Kidney (tissue), 14 donors: Measurements from ENCODE around the gene RNF5. TPM values are rescaled to one million over a fixed set of nuclear protein-coding genes. Genes with fewer than 3 reads are reported as not detected.

Experiments used
- DNase-seq, 5 donors: peaks; one replicate each; pipeline ENCODE4 v3.0.0-alpha.2; 2013 to 2020
- FAIRE-seq: peaks from 2 replicates; lab custom pipeline; 2012; peaks lifted over from hg19 to GRCh38; lab: Jason Lieb, UNC
- H3K27ac ChIP-seq, 2 donors: one replicate each; pipeline ENCODE4 v1.7.0; 2013; ENCODE audit warnings: low read depth in 2 of 2, low read length in 2 of 2, inconsistent platforms in 1 of 2
- H3K27me3 ChIP-seq: one replicate; pipeline ENCODE4 v1.7.1; 2013; ENCODE audit warnings: low read length, inconsistent platforms; ENCODE audit not compliant: control insufficient read depth, insufficient read depth
- H3K36me3 ChIP-seq, 3 donors: one replicate each; pipeline versions ENCODE4 v1.7.0 to v1.7.1; 2013; ENCODE audit warnings: low read length in 3 of 3, control low read depth in 1 of 3, inconsistent platforms in 1 of 3; ENCODE audit not compliant: insufficient read depth in 3 of 3, control insufficient read depth in 2 of 3
- H3K4me1 ChIP-seq, 3 donors: one replicate each; pipeline versions ENCODE4 v1.7.0 to v1.7.1; 2013; ENCODE audit warnings: low read length in 3 of 3, inconsistent platforms in 1 of 3, low read depth in 1 of 3; ENCODE audit not compliant: control insufficient read depth in 2 of 3, insufficient read depth in 2 of 3
- H3K4me3 ChIP-seq, 3 donors: one replicate each; pipeline versions ENCODE4 v1.7.0 to v1.8.1; 2013; ENCODE audit warnings: low read length in 3 of 3, control low read depth in 1 of 3, inconsistent platforms in 1 of 3
- H3K9ac ChIP-seq, 3 donors: one replicate each; pipeline versions ENCODE4 v1.7.0 to v1.7.1; 2013; ENCODE audit warnings: low read length in 3 of 3, control low read depth in 1 of 3, inconsistent platforms in 1 of 3
- H3K9me3 ChIP-seq, 3 donors: one replicate each; pipeline versions ENCODE4 v1.7.0 to v1.7.1; 2013; ENCODE audit warnings: low read length in 3 of 3, control low read depth in 1 of 3, inconsistent platforms in 1 of 3; ENCODE audit not compliant: control insufficient read depth in 2 of 3, insufficient read depth in 1 of 3
- intact Hi-C: fragments of 100-400 bp; cut with DNase I; formaldehyde crosslinking; loops from one replicate; pipeline ENCODE4 v1.11.1; 2022
- polyA plus RNA-seq: library from polyadenylated mRNA; stranded (reverse); fragments of 350-450 nt; fragmentation: Illumina TruSeq; extraction: RNeasy Lipid Tissue Mini Kit (QIAGEN cat#74804); gene quantifications from one replicate; pipeline ENCODE4 v1.2.3, GENCODE V29; 2014; ENCODE audit warnings: low read depth, low replicate concordance; ENCODE audit not compliant: insufficient read depth
- total RNA-seq: library from RNA; stranded (reverse); fragmentation: NEBNext Ultra II Directional; extraction: Animal tissue kit (Norgen Biotek cat#: 25700); gene quantifications from one replicate; pipeline ENCODE4 v1.2.1, GENCODE V29; 2021
- TF ChIP-seq, protein P1 (sequence below): IDR thresholded peaks from 3 replicates; pipeline ENCODE4 v1.5.1; 2012; ENCODE audit warnings: mild to moderate bottlenecking, moderate library complexity, borderline replicate concordance; ENCODE audit not compliant: insufficient read depth; ENCODE audit errors: extremely low read depth
- donor health status: control.
- donor health status: control.
- donor health status: control.
- donor health status: control.
- donor health status: control.
- donor health status: DM: yes; HTN: yes; CAD: no.
- donor health status: Normal renal cell carcinoma (clear cell type).

The RNF5 gene
- total and polyA plus RNA-seq, 2 donors from 2014 or later: 74.1 to 208 TPM

DNA sequence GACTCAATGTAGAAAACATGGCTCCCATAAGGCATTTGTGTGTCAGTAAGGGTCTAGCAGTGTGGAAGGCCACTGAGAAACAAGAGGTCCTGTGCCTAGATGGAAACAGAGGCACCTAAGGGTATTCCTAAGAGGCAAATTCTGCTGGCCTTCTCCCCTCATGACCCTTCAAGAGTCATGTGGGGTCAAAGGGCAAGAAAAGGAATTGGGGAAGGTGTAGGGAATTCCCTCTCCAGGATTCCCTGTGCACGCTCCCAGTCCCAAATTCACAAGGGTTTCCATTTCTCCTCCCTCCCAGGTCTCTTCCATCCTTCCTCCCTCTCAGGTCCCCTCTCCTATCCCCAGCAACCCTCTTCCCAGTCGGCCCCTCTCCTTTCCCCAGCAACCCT lies 2.9 kb upstream of the RNF5 start:
- Histone ChIP-seq H3K4me3 (peak overlapping the region; percentile 67 to 94 (median 77)), H3K27me3 (no peaks in the 10 kb centered on the region), H3K9ac (peak overlapping the region; percentile 50 to 88 (median 54)), H3K27ac (peak overlapping the region; percentile 76 to 93), H3K36me3 (peaks cover 0 to 5% (median 0%) of the 10 kb centered on the region in 3 donors), H3K9me3 (no peaks in the 10 kb centered on the region), H3K4me1 (peaks cover 7 to 31% (median 30%) of the 10 kb centered on the region in 3 donors)
- no peak for FAIRE-seq
- TF ChIP-seq, protein P1, sequence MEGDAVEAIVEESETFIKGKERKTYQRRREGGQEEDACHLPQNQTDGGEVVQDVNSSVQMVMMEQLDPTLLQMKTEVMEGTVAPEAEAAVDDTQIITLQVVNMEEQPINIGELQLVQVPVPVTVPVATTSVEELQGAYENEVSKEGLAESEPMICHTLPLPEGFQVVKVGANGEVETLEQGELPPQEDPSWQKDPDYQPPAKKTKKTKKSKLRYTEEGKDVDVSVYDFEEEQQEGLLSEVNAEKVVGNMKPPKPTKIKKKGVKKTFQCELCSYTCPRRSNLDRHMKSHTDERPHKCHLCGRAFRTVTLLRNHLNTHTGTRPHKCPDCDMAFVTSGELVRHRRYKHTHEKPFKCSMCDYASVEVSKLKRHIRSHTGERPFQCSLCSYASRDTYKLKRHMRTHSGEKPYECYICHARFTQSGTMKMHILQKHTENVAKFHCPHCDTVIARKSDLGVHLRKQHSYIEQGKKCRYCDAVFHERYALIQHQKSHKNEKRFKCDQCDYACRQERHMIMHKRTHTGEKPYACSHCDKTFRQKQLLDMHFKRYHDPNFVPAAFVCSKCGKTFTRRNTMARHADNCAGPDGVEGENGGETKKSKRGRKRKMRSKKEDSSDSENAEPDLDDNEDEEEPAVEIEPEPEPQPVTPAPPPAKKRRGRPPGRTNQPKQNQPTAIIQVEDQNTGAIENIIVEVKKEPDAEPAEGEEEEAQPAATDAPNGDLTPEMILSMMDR: no peak
- intact Hi-C loops: no loop called here
- DNase-seq: peak in 1 of 5 donors; percentile 28

DNA sequence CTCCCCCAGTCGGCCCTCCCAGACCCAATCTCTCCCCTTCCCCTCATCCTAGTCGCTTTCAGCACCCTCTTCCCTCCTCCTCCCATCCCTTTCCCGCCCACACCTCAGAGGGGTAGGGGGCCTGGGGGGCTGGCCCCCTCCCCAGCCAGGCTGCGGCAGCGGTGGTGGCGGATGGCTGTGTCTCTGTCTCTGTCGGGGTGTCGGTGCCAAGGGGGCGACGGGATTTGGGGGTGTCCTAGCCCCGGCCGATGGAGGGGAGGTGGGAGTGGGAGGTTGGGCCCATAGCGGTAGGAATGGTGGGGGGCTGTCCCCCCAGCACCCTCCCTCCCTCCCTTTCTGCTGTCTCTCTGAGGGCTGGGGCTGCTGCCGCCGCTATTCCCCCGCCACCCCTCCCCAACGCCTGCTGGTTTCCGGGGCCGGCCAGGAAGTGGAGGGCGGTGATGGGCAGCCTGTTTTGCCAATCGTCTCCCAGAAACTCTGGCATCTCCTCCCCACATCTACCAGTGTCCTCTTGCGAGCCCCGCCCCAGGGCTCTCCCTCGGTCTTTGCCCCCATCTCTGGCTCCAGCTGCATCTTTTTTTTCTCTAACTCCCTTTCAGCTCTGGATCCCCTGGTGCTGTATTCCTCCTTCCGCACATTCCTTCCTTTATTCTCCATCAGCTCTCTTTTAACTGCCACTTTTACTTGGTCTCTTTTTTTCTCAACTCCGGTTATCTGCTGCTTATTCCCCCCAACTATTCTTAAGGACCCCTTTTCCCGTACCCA lies 2.3 kb upstream of the RNF5 start, which contains the start of gene AGPAT1:
Gene AGPAT1, minus strand, starts transcription at position 374 of the 765 bp plus-strand sequence. CDS start 4,588 bp downstream, outside the sequence.
- TF ChIP-seq, protein P1: no peak
- FAIRE-seq (no peak), DNase-seq (peak; percentile 97 to 99 (median 98))
- Histone ChIP-seq H3K27ac (peak within 1 kb of the TSS; percentile 93 to 98), H3K36me3 (peaks cover 0 to 3% (median 3%) of the 10 kb centered on the region in 3 donors), H3K9ac (peak within 1 kb of the TSS; percentile 54 to 91 (median 59)), H3K27me3 (no peaks in the 10 kb centered on the region), H3K9me3 (no peaks in the 10 kb centered on the region), H3K4me3 (peak within 1 kb of the TSS; percentile 77 to 95 (median 94)), H3K4me1 (peaks cover 7 to 31% (median 30%) of the 10 kb centered on the region in 3 donors)
- intact Hi-C loops: no loop called here

DNA sequence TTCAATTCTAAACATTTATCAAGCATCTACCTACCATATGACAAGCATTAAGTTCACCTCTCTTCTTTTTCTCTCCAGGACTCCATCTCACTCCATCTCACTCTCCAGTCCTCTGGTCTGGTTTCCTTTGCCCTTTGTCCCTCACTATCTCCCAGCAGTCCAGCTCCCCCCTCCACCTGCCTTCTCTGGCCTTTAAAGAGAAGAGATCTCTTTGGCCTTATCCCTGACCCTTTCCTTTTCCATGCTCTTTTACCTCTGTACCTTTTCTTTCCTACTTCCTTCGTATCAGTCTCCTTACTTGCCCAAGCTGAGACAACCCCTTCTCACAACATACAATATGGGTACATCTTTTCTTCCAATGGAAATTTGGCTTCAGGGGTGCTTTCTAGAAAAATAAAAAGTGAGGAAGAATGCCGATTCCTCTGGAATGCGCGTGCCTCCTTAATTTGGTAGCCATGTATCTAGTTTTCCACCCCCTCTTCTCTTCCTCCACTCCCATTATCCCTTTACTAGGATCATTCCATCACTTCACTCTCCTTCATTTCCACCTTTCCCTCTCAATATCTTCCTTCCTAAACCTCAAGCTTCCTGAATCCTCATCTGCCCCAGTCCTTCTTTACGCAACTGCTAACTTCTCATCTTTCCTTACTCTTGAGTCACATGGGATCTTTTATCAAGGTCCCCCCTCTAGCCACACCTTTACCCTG lies 1.6 kb upstream of the RNF5 start:
- TF ChIP-seq, protein P1: no peak
- peak in 1 of 5 donors; percentile 29 for DNase-seq
- Histone ChIP-seq H3K27ac (peak overlapping the region; percentile 93 to 98), H3K9me3 (no peaks in the 10 kb centered on the region), H3K27me3 (no peaks in the 10 kb centered on the region), H3K9ac (peak overlapping the region; percentile 48 to 91 (median 59)), H3K36me3 (peaks cover 0 to 8% (median 0%) of the 10 kb centered on the region in 3 donors), H3K4me3 (peak overlapping the region; percentile 75 to 95 (median 94)), H3K4me1 (peaks cover 7 to 31% (median 30%) of the 10 kb centered on the region in 3 donors)
- intact Hi-C loops: no loop called here
- FAIRE-seq: no peak
